ENCODE data around the gene KIF23. TPM values are rescaled to one million over a fixed set of nuclear protein-coding genes. Genes with fewer than 3 reads are reported as not detected.
A peak's percentile ranks its signal among the peaks of the same experiment; 100 is the strongest.

The KIF23 gene
- total and polyA plus RNA-seq, 12 donors = 1.3 to 22.3 (median 2.4) TPM

- Histone ChIP-seq H3K4me3 (no peak overlapping the region), H3K36me3 (replicated peaks in 1 of 2) (no peaks in the 10 kb centered on the region), H3K27ac (no peak overlapping the region), H3K27me3 (no peaks in the 10 kb centered on the region), H3K4me1 (replicated peaks in 1 of 2) (no peaks in the 10 kb centered on the region), H3K9me3 (replicated peaks in 1 of 3) (no peaks in the 10 kb centered on the region)
- TF ChIP-seq, protein P1, sequence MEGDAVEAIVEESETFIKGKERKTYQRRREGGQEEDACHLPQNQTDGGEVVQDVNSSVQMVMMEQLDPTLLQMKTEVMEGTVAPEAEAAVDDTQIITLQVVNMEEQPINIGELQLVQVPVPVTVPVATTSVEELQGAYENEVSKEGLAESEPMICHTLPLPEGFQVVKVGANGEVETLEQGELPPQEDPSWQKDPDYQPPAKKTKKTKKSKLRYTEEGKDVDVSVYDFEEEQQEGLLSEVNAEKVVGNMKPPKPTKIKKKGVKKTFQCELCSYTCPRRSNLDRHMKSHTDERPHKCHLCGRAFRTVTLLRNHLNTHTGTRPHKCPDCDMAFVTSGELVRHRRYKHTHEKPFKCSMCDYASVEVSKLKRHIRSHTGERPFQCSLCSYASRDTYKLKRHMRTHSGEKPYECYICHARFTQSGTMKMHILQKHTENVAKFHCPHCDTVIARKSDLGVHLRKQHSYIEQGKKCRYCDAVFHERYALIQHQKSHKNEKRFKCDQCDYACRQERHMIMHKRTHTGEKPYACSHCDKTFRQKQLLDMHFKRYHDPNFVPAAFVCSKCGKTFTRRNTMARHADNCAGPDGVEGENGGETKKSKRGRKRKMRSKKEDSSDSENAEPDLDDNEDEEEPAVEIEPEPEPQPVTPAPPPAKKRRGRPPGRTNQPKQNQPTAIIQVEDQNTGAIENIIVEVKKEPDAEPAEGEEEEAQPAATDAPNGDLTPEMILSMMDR (IDR thresholded peaks at IDR 0.05) = no peak
- TF ChIP-seq POLR2A (IDR thresholded peaks at IDR 0.05) = no peak
- intact Hi-C loops (cut with DNase I) = loop anchor here (5.0 to 10.0 kb wide), 2 partner anchors 1012 to 1020 kb away; no protein-coding TSS in a partner anchor
- WGBS, 4 donors = 66 to 86% (median 68%) methylated on average over 5 to 7 of the region's 7 CpGs
- peak in 2 of 7 donors; percentile 6 to 43 for DNase-seq
Measured at GRCh38 chr15:69474846-69475455, 60.8 kb downstream of the KIF23 start.

GRCh38 chr15:69475769-69476358, 61.7 kb downstream of the KIF23 start:
- TF ChIP-seq, protein P1 (IDR thresholded peaks at IDR 0.05) = peak; percentile 83 to 95 (median 88)
- TF ChIP-seq POLR2A (IDR thresholded peaks at IDR 0.05) = no peak
- H3K9me3 ChIP-seq (replicated peaks in 1 of 3) = no peaks in the 10 kb centered on the region
- H3K36me3 ChIP-seq (replicated peaks in 1 of 2) = no peaks in the 10 kb centered on the region
- intact Hi-C loops (cut with DNase I) = loop anchor here (5.0 to 10.0 kb wide), 2 partner anchors 1011 to 1019 kb away; no protein-coding TSS in a partner anchor
- 31 to 41% (median 39%) methylated on average over 8 of the region's 8 CpGs for WGBS, 4 donors
- no peak overlapping the region for H3K27ac ChIP-seq
- H3K4me1 ChIP-seq (replicated peaks in 1 of 2) = no peaks in the 10 kb centered on the region
- DNase-seq = peak; percentile 63 to 91 (median 78)
- no peak overlapping the region for H3K4me3 ChIP-seq
- no peaks in the 10 kb centered on the region for H3K27me3 ChIP-seq

DNA sequence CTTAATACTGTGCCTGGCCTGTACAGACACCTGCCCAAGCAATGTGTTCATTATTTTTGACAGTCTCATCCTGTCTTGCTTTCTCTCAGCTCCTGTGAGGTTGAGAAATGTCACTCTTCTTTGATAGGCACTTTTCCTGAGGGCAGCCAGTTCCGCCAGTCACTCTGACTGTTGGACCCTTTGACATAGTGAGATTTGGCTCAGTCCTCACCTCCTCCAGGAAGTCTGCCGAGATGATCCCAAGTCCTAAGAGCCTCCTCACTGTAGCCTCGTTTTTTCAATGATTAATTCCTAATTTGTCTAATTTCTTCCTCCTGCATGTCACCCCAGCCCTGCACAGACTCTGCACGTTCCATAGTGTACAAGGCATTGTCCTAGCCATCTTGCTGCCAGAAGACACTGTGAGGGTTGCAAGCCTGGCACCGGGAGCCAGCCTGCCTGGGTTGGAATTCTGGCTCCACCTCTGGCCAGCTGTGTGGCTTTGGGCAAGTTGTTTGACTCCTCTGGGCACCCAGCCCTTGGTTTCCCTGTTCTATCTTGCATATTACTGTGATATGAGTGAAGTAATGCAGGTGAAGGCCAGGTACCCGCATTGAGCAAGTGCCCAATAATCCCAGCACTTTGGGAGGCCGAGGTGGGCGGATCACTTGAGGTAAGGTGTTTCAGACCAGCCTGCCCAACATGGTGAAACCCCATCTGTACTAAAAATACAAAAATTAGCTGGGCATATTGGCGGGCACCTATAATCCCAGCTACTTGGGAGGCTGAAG, 62.7 kb downstream of the KIF23 start:
- TF ChIP-seq, protein P1 (IDR thresholded peaks at IDR 0.05) = no peak
- no peak for TF ChIP-seq POLR2A (IDR thresholded peaks at IDR 0.05)
- peak in 1 of 7 donors; percentile 38 for DNase-seq
- H3K4me1 ChIP-seq (replicated peaks in 1 of 2) = no peaks in the 10 kb centered on the region
- H3K27me3 ChIP-seq = no peaks in the 10 kb centered on the region
- no peak overlapping the region for H3K27ac ChIP-seq
- intact Hi-C loops (cut with DNase I) = loop anchor here (5.0 to 10.0 kb wide), 2 partner anchors 1010 to 1018 kb away; no protein-coding TSS in a partner anchor
- no peaks in the 10 kb centered on the region for H3K9me3 ChIP-seq (replicated peaks in 1 of 3)
- no peaks in the 10 kb centered on the region for H3K36me3 ChIP-seq (replicated peaks in 1 of 2)
- no peak overlapping the region for H3K4me3 ChIP-seq
- WGBS, 4 donors = 71 to 86% (median 74%) methylated on average over 9 of the region's 9 CpGs

DNA sequence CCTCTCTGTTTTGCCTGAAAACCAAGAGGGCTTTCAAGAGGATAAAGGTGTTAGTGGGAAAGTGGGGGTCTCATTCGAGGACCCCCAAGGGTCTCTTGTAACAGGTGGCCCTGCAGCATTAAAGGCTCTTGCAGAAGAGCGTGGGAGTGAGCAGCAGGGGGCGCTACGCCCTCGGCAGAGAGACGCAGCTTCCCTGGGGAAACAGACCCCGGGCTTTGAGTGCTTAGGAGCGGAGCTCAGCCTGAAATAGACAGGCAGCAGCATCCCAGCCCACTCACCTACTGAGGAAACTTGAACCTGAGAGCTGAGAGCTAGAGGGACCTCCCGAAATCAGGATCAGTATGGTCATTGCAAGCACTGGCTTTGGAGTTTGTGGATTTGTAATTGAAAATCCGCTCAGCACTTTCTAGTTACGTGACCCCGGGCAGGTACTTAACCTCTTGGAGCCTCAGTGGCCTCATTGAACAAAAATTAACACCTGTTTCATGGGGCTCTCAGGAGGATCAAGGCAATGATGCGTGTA, 64.2 kb downstream of the KIF23 start:
- Histone ChIP-seq H3K4me3 (no peak overlapping the region), H3K36me3 (replicated peaks in 1 of 2) (no peaks in the 10 kb centered on the region), H3K9me3 (replicated peaks in 1 of 3) (no peaks in the 10 kb centered on the region), H3K27ac (no peak overlapping the region), H3K27me3 (no peaks in the 10 kb centered on the region), H3K4me1 (replicated peaks in 1 of 2) (no peaks in the 10 kb centered on the region)
- peak in 4 of 7 donors; percentile 28 to 53 (median 40) for DNase-seq
- WGBS, 4 donors = 33 to 39% (median 37%) methylated on average over 12 to 13 of the region's 13 CpGs
- no peak for TF ChIP-seq POLR2A (IDR thresholded peaks at IDR 0.05)
- TF ChIP-seq, protein P1 (IDR thresholded peaks at IDR 0.05) = peak; percentile 33 to 74 (median 58)
- intact Hi-C loops (cut with DNase I) = loop anchor here (5.0 to 10.0 kb wide), 2 partner anchors 1009 to 1016 kb away; no protein-coding TSS in a partner anchor
